ENCODE results near the gene SLC35A3.

SLC35A3 gene

DNA sequence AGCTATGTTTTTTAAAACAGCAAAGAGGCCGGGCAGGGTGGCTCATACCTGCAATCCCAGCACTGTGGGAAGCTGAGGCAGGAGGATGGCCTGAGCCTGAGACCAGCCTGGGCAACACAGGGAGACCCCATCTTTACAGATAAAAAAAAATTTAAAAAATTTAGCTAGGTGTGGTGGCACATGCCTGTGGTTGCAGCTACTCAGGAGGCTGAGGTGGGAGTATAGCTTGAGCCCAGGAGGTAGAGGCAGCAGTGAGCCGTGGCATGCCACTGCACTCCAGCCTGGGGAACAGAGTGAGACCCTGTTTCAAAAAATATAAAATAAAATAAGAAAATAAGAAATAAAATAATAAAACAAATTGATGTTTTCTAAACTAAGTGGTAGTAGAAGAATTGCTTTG is 8.4 kb downstream of the SLC35A3 start:
- TF ChIP-seq CTCF (IDR thresholded peaks at IDR 0.05): no peak
- Histone ChIP-seq H3K27me3 (no peaks in the 10 kb centered on the region), H3K9me3 (no peaks in the 10 kb centered on the region), H3K27ac (no peak overlapping the region), H3K4me1 (ENCODE audit: control insufficient read depth in 1 of 2, insufficient read depth in 1 of 2, low read depth in 1 of 2, low read length in 1 of 2) (no peaks in the 10 kb centered on the region), H3K4me3 (ENCODE audit: low read depth in 1 of 2, low read length in 1 of 2) (no peak overlapping the region), H3K36me3 (peaks cover 21% of the 10 kb centered on the region)

- Histone ChIP-seq H3K27me3 (no peaks in the 10 kb centered on the region), H3K9me3 (no peaks in the 10 kb centered on the region), H3K36me3 (peaks cover 21% of the 10 kb centered on the region), H3K4me1 (ENCODE audit: control insufficient read depth in 1 of 2, insufficient read depth in 1 of 2, low read depth in 1 of 2, low read length in 1 of 2) (no peaks in the 10 kb centered on the region), H3K4me3 (ENCODE audit: low read depth in 1 of 2, low read length in 1 of 2) (no peak overlapping the region), H3K27ac (no peak overlapping the region)
- TF ChIP-seq CTCF (IDR thresholded peaks at IDR 0.05): no peak
Observed at GRCh38 chr1:99979091-99979490, 9.3 kb downstream of the SLC35A3 start.

DNA sequence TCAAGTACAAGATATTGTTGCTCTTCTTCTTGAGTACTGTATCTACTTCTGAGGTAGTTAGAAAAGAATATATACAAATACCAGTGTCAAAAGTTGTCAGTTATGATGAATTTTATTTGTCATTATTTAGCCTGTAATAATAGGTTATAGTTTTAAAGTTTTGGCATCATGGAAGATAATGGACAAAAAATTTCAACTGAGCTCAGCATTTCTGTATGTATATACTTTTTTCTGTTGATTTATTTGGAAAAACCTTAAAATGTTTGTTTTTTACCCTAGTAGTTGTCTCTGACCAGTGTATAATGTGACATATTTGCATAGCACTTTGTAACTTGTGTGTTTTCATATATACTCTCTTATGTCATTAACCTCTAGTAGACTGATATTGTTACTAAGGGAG is 11.1 kb downstream of the SLC35A3 start:
- no peaks in the 10 kb centered on the region for H3K4me1 ChIP-seq (ENCODE audit: control insufficient read depth in 1 of 2, insufficient read depth in 1 of 2, low read depth in 1 of 2, low read length in 1 of 2)
- no peak for TF ChIP-seq CTCF (IDR thresholded peaks at IDR 0.05)
- H3K36me3 ChIP-seq: peaks cover 5% of the 10 kb centered on the region
- no peak overlapping the region for H3K4me3 ChIP-seq (ENCODE audit: low read depth in 1 of 2, low read length in 1 of 2)
- no peaks in the 10 kb centered on the region for H3K27me3 ChIP-seq
- H3K27ac ChIP-seq: no peak overlapping the region
- no peaks in the 10 kb centered on the region for H3K9me3 ChIP-seq

DNA sequence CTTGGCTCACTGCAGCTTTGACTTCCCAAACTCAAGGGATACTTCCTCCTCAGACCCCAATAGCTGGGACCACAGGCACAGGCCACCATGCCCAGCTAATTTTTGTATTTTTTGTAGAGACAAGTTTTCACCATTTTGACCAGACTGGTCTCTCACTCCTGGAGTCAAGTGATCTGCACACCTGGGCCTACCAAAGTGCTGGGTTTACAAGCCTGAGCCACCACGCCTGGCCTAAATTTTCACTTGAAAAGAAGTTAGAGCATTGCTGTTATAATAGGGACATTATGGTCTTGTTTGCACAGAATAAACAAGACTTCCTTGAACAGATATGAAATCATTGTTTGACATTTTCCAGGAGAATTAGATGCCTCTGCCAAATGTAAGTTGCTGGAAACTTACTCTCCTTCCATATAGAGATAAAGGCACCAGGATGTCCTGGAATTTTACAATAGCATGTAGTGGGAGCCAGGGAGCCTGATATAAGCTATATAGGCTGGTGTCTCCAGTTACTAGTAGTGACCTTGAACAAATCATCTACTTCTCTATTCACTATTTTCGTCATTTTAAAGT is 16.9 kb downstream of the SLC35A3 start:
- Histone ChIP-seq H3K9me3 (peaks cover 3% of the 10 kb centered on the region), H3K27me3 (no peaks in the 10 kb centered on the region), H3K36me3 (no peaks in the 10 kb centered on the region), H3K4me1 (ENCODE audit: control insufficient read depth in 1 of 2, insufficient read depth in 1 of 2, low read depth in 1 of 2, low read length in 1 of 2) (no peaks in the 10 kb centered on the region), H3K27ac (no peak overlapping the region), H3K4me3 (ENCODE audit: low read depth in 1 of 2, low read length in 1 of 2) (no peak overlapping the region)
- TF ChIP-seq CTCF (IDR thresholded peaks at IDR 0.05): no peak

GRCh38 chr1:99988210-99988765 is 18.5 kb downstream of the SLC35A3 start:
- H3K9me3 ChIP-seq: peaks cover 5% of the 10 kb centered on the region
- no peaks in the 10 kb centered on the region for H3K27me3 ChIP-seq
- TF ChIP-seq CTCF (IDR thresholded peaks at IDR 0.05): no peak
- no peak overlapping the region for H3K27ac ChIP-seq
- no peaks in the 10 kb centered on the region for H3K36me3 ChIP-seq
- H3K4me1 ChIP-seq (ENCODE audit: control insufficient read depth in 1 of 2, insufficient read depth in 1 of 2, low read depth in 1 of 2, low read length in 1 of 2): no peaks in the 10 kb centered on the region
- no peak overlapping the region for H3K4me3 ChIP-seq (ENCODE audit: low read depth in 1 of 2, low read length in 1 of 2)
